ENCODE data around the gene DAPK1. TPM values are rescaled to one million over a fixed set of nuclear protein-coding genes. Genes with fewer than 3 reads are reported as not detected.

DAPK1 gene
- total and polyA plus RNA-seq, 2 experiments from 2014 or later, result 44.4 to 62.3 TPM

DNA sequence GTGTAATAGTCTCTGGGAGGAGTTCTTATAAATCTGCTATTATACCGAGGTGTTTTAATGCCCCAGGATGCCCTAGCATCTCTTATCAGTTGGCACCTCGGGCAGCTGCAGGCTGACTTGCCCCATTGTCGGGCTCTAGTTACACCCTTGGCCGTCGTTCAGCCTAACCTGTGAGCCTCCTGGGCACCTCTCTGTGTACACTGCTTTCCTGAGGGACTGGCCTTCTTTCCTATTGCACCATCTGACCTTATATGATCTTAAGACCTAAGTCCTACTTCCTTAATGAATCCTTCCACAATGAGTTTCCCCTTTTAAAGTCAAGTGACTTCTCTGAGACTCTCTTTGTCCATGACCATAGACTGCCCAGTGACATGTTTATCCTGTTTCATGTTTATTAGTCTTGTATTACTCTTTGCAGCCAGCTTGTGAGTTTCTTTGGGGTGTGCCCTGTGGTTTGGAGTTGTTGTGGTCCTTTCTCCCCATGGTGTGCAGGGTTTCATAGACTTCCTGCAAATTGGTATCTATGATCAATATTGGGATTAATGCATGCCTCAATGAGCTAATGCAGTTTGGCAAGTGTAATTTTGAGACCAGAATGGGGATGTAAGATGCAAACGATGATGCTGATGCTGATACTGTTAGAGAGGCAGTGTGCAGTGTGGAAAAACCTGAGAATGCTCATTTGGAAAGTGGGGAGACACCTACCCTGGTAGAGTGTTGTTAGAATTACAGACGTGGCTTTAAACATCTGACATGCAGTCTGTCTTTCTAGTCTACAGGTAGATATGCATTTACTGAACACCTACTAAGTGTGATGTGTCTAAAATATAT, 4.9 kb downstream of the DAPK1 start:
- no peak for TF ChIP-seq EZH2 (IDR thresholded peaks at IDR 0.05; ENCODE audit: borderline replicate concordance)
- H3K79me2 ChIP-seq, result peaks cover 76% of the 10 kb centered on the region
- H3K9me3 ChIP-seq (ENCODE audit: low read depth), result no peaks in the 10 kb centered on the region
- H3K4me3 ChIP-seq, result no peak overlapping the region
- no peak for DNase-seq (ENCODE audit: low spot score)
- peak overlapping the region; percentile 93 for H3K4me2 ChIP-seq
- no peaks in the 10 kb centered on the region for H3K9me2 ChIP-seq (replicated peaks; ENCODE audit: insufficient read depth)
- peak overlapping the region; percentile 17 for H3K27ac ChIP-seq
- no peaks in the 10 kb centered on the region for H3K27me3 ChIP-seq
- WGBS (ENCODE audit: low lambda C conversion rate, missing lambda C conversion rate), result 64% methylated on average over 7 of the region's 7 CpGs
- H2AFZ ChIP-seq, result no peak overlapping the region
- H3K4me1 ChIP-seq (ENCODE audit: insufficient read depth), result peaks cover 34% of the 10 kb centered on the region
- peaks cover 3% of the 10 kb centered on the region for H4K20me1 ChIP-seq (ENCODE audit: insufficient read depth, poor library complexity, severe bottlenecking)
- H3K36me3 ChIP-seq (replicated peaks; ENCODE audit: insufficient read depth, low read depth), result no peaks in the 10 kb centered on the region

DNA sequence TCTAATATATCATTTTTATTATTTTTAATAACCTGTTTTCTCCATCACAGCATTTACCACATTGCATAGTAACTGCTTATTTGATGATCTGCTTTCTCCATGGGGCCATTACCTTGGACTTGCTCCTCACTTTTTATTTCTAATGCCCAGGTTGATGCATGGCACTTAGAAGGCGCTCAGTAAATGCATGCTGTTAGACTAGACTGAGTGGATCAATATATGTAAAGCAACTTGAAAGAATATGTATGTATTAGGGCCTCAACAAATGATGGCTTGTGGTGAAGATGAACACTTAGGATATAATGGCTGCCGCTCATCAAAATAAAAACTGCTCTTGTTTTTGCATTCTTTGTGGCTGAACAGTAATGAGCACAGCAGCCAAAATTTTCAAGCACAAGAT, 5.8 kb downstream of the DAPK1 start:
- no peak overlapping the region for H3K4me3 ChIP-seq
- peaks cover 3% of the 10 kb centered on the region for H4K20me1 ChIP-seq (ENCODE audit: insufficient read depth, poor library complexity, severe bottlenecking)
- peaks cover 34% of the 10 kb centered on the region for H3K4me1 ChIP-seq (ENCODE audit: insufficient read depth)
- H3K27ac ChIP-seq, result no peak overlapping the region
- H3K9me2 ChIP-seq (replicated peaks; ENCODE audit: insufficient read depth), result no peaks in the 10 kb centered on the region
- 92% methylated on average over 2 of the region's 2 CpGs for WGBS (ENCODE audit: low lambda C conversion rate, missing lambda C conversion rate)
- no peaks in the 10 kb centered on the region for H3K36me3 ChIP-seq (replicated peaks; ENCODE audit: insufficient read depth, low read depth)
- H3K27me3 ChIP-seq, result no peaks in the 10 kb centered on the region
- no peak overlapping the region for H3K4me2 ChIP-seq
- no peak overlapping the region for H2AFZ ChIP-seq
- no peak for DNase-seq (ENCODE audit: low spot score)
- peaks cover 75% of the 10 kb centered on the region for H3K79me2 ChIP-seq
- H3K9me3 ChIP-seq (ENCODE audit: low read depth), result no peaks in the 10 kb centered on the region
- TF ChIP-seq, protein P1, sequence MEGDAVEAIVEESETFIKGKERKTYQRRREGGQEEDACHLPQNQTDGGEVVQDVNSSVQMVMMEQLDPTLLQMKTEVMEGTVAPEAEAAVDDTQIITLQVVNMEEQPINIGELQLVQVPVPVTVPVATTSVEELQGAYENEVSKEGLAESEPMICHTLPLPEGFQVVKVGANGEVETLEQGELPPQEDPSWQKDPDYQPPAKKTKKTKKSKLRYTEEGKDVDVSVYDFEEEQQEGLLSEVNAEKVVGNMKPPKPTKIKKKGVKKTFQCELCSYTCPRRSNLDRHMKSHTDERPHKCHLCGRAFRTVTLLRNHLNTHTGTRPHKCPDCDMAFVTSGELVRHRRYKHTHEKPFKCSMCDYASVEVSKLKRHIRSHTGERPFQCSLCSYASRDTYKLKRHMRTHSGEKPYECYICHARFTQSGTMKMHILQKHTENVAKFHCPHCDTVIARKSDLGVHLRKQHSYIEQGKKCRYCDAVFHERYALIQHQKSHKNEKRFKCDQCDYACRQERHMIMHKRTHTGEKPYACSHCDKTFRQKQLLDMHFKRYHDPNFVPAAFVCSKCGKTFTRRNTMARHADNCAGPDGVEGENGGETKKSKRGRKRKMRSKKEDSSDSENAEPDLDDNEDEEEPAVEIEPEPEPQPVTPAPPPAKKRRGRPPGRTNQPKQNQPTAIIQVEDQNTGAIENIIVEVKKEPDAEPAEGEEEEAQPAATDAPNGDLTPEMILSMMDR (IDR thresholded peaks at IDR 0.05; ENCODE audit: poor library complexity), result no peak
- no peak for TF ChIP-seq EZH2 (IDR thresholded peaks at IDR 0.05; ENCODE audit: borderline replicate concordance)
- TF ChIP-seq EZH2phosphoT487 (IDR thresholded peaks at IDR 0.05; ENCODE audit: low read depth, severe bottlenecking, unreplicated experiment), result no peak

DNA sequence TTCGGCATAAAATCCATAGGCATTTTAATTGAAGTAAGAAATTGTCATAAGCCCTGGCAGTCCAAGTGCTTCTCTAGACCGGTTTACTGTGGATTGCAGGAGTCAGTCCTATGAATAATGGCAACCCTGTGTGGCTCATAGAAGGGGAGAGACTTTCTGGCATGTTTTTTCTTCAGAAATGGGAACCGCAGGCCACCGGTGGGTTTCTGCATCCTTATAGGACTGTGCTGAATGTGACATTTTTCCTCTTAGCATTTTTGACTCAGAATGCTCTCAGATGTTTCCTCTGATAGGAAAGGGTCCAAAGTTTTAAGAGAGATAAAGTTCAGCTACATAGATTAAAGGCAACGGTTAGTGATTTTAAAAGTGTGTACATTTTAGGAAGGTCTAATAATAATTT, 6.3 kb downstream of the DAPK1 start:
- no peak overlapping the region for H3K4me2 ChIP-seq
- no peak overlapping the region for H2AFZ ChIP-seq
- no peaks in the 10 kb centered on the region for H3K9me3 ChIP-seq (ENCODE audit: low read depth)
- peaks cover 34% of the 10 kb centered on the region for H3K4me1 ChIP-seq (ENCODE audit: insufficient read depth)
- H3K27ac ChIP-seq, result no peak overlapping the region
- no peaks in the 10 kb centered on the region for H3K27me3 ChIP-seq
- H3K4me3 ChIP-seq, result no peak overlapping the region
- no peaks in the 10 kb centered on the region for H3K36me3 ChIP-seq (replicated peaks; ENCODE audit: insufficient read depth, low read depth)
- no peak for TF ChIP-seq EZH2phosphoT487 (IDR thresholded peaks at IDR 0.05; ENCODE audit: low read depth, severe bottlenecking, unreplicated experiment)
- TF ChIP-seq EZH2 (IDR thresholded peaks at IDR 0.05; ENCODE audit: borderline replicate concordance), result no peak
- TF ChIP-seq, protein P1 (IDR thresholded peaks at IDR 0.05; ENCODE audit: poor library complexity), result no peak
- WGBS (ENCODE audit: low lambda C conversion rate, missing lambda C conversion rate), result 74% methylated on average over 5 of the region's 5 CpGs
- H4K20me1 ChIP-seq (ENCODE audit: insufficient read depth, poor library complexity, severe bottlenecking), result peaks cover 3% of the 10 kb centered on the region
- no peaks in the 10 kb centered on the region for H3K9me2 ChIP-seq (replicated peaks; ENCODE audit: insufficient read depth)
- H3K79me2 ChIP-seq, result peaks cover 75% of the 10 kb centered on the region
- DNase-seq (ENCODE audit: low spot score), result no peak

DNA sequence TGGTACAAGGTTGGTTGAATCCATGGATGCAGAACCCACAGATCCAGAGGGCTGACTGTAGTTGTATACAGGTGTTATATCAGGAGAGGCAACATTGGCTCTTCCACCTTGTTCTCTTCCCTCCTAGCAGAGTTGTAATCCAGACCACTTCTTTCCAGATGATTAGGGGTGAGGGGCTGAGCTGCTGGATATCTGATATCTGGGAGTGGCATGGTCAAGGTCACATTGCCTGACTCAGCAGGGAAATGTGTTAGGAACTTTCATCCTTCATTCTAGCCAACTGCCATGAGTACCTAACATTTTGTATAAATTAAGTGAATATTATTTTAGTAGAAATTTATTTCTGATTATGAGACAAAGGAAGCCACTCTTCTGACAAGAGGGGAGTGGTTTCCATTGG, 7.3 kb downstream of the DAPK1 start:
- H3K36me3 ChIP-seq (replicated peaks; ENCODE audit: insufficient read depth, low read depth), result no peaks in the 10 kb centered on the region
- H4K20me1 ChIP-seq (ENCODE audit: insufficient read depth, poor library complexity, severe bottlenecking), result peaks cover 3% of the 10 kb centered on the region
- no peak overlapping the region for H3K4me3 ChIP-seq
- H3K9me2 ChIP-seq (replicated peaks; ENCODE audit: insufficient read depth), result no peaks in the 10 kb centered on the region
- no peak for DNase-seq (ENCODE audit: low spot score)
- no peaks in the 10 kb centered on the region for H3K9me3 ChIP-seq (ENCODE audit: low read depth)
- peaks cover 74% of the 10 kb centered on the region for H3K79me2 ChIP-seq
- H3K27ac ChIP-seq, result no peak overlapping the region
- no peaks in the 10 kb centered on the region for H3K27me3 ChIP-seq
- peaks cover 34% of the 10 kb centered on the region for H3K4me1 ChIP-seq (ENCODE audit: insufficient read depth)
- TF ChIP-seq EZH2phosphoT487 (IDR thresholded peaks at IDR 0.05; ENCODE audit: low read depth, severe bottlenecking, unreplicated experiment) (no peak), EZH2 (IDR thresholded peaks at IDR 0.05; ENCODE audit: borderline replicate concordance) (no peak)
- TF ChIP-seq, protein P1 (IDR thresholded peaks at IDR 0.05; ENCODE audit: poor library complexity), result no peak
- H3K4me2 ChIP-seq, result no peak overlapping the region
- H2AFZ ChIP-seq, result no peak overlapping the region
